ENCODE results near the gene KRTAP10-9.

GRCh38 chr21:44649521-44650100 is 22.7 kb downstream of the KRTAP10-9 start:
- TF ChIP-seq, protein P1, sequence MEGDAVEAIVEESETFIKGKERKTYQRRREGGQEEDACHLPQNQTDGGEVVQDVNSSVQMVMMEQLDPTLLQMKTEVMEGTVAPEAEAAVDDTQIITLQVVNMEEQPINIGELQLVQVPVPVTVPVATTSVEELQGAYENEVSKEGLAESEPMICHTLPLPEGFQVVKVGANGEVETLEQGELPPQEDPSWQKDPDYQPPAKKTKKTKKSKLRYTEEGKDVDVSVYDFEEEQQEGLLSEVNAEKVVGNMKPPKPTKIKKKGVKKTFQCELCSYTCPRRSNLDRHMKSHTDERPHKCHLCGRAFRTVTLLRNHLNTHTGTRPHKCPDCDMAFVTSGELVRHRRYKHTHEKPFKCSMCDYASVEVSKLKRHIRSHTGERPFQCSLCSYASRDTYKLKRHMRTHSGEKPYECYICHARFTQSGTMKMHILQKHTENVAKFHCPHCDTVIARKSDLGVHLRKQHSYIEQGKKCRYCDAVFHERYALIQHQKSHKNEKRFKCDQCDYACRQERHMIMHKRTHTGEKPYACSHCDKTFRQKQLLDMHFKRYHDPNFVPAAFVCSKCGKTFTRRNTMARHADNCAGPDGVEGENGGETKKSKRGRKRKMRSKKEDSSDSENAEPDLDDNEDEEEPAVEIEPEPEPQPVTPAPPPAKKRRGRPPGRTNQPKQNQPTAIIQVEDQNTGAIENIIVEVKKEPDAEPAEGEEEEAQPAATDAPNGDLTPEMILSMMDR (IDR thresholded peaks at IDR 0.05), result no peak
- TF ChIP-seq POLR2A (IDR thresholded peaks at IDR 0.05), result no peak
